NCI-H526 treated with DMSO at 0.1 percent for 48 hours (cell line): ENCODE measurements around the gene SCCPDH.
"Not testable (repeated sequence)": the region's sequence is repeated elsewhere in the genome, so short reads cannot be mapped to it uniquely, and the experiment has no call there.

ENCODE experiments used
- DNase-seq: peaks from one replicate; lab custom pipeline; 2025; lab: John Stamatoyannopoulos, UW

The SCCPDH gene

GRCh38 chr1:246724016-246724730 is at the start of gene SCCPDH:
Gene SCCPDH (plus strand): TSS chr1:246724409. CDS start chr1:246724423, 14 bp downstream.
- peak; percentile 43 for DNase-seq

- DNase-seq: no peak
These were observed 46.4 kb upstream of the SCCPDH start for GRCh38 chr1:246677842-246678241.

DNA sequence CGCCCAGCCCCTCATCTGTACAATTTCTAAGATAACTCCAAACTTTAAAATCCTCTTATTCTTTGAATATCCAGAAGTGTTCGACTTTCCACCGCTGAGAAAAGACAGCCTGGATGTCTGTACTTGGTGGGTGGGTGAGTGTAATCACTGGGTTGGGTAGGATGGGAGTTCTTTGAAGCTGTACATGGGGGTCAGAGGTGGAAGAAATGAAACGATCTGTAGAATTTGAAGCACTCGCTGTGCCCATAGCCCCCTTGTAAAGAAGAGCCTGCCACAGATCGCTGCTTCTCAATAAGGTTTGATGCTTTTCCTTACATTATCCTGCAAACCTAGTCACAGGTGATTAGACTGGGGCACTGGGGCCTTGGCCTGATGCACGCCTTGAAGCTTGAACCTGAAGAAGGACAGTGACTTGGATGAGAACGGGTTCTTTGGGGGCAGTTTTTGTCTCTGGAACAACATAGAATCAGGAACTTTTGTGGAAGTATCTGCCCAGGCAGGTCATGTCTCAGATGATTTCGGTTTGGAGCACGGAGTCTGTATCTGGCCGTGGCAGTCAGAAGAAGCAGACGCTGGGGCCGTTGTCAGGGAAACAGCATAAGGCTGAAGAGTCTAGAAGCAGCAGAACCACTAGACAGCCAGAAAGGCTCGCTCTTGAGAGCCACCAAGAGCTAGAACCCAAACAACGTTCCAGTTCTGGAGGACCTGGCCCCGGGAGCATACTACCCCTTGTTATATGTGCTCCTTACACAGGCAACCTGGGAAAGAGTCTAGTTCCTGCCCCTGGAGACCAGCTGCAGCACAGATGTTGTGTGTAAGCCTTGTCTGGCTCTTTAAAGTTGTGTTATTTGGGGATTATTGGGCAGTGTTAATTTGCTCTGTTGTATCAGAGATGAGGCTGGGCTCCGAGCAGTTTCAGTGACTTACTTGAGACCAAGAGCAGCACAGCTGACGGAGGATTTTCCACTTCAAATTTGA is 45.1 kb upstream of the SCCPDH start:
- no peak for DNase-seq

DNA sequence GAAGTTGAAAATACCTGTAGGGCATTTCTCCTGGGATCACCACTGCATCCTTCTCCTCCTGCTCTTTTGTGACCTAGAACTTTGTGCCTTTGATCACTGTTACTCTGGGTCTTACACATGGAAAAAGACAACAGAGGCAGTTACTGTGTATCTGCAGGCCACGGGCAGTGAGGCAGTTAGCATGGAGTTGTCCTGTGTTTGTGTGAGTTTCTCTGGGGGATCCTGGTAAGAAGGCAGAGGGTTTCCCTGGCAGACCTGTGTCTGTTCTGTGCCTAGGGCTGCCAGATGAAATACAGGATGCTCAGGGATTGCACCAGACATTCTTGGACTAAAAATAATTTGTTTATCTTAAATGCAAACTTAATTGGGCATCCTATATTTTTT is 44.4 kb upstream of the SCCPDH start:
- no peak for DNase-seq

DNA sequence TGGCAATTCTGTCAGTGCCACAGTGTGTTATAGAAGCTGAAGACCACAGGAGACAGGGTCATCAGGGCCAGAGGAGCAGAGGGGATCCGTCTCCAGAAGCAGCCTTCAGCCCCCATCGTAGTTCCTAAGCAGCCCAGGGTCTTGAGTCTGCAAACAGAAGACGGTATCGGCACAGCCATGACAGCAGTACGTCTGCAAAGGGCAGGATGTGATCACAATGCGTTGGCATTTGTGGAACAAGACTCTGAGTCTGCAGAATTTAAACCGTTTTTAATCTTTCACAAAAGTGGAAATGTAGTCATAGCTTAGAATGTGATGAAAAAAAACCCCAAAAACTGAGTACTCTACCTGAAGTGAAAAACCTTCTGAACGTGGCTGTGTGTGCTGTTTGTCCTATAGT is 44.0 kb upstream of the SCCPDH start:
- no peak for DNase-seq

DNA sequence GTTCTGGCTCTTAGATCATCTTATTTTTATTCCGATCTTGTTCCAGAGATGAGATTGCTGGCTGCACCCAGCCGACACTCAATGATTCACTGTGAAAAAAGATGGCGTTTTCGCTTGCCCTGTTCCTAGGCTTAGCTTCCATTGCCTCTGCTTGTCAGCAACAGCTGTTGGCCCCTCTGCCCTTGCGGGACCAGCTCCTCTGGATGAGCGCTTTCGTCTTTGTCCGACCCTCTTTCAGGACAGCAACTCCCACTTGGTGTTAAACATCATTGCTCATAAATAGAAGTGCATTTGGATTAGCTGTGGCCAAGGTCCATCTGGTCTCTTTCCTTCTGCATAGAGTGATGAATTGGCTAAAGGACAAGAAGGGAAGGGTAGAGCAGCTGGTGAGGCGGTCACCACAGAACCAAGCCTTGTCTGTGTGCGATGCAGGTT is 43.5 kb upstream of the SCCPDH start:
- no peak for DNase-seq

GRCh38 chr1:246681900-246682895 is 42.0 kb upstream of the SCCPDH start:
- no peak for DNase-seq

- no peak for DNase-seq
These were observed 40.7 kb upstream of the SCCPDH start for GRCh38 chr1:246683521-246683920.

DNA sequence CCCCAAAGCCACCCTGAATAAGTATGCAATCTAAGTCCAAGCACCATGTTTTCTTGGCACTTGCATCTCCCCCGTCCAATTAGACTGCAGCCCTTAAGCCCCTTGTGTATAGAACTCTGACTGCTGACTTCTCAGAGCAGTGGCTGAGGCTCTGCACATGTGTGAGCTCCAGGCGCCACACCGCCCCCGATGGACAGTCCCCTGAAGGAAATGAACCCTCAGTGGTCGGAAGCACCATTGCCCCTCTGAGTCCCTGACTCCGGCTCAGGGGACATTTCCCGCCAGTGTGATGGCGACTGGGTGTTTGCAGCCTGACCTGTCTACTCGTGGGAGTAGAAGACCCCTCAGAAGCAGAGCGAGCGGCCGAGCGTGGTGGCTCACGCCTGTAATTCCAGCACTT is 37.2 kb upstream of the SCCPDH start:
- DNase-seq: no peak

DNA sequence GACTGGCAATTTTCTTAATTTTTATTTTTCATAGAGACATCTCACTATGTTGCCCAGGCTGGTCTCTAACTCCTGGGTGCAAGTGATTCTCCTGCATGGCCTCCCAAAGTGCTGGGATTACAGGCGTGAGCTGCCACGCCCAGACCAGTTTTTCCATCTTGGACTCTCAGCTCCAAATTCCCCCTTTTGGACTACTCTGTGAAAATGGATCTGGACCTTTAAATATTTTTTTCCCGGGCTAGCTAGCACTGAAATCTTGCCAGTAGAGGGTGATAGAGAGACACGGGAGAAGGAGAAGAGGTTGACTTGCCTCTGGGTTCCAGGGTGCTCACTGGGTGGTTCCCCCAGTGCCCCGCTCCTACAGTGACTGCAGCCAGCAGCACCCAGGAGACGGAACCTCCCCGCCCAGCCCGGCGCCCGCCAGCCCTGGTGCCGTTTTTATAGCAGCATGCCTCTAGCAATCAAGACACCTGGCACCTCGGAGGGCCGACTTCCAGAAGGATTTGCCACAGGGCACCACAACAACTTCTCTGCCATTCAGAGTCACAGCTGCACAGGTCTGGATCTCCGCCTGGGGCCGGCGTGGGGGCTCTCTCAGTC is 34.7 kb upstream of the SCCPDH start:
- peak; percentile 45 for DNase-seq

- DNase-seq: no peak
These were observed 34.1 kb upstream of the SCCPDH start for GRCh38 chr1:246690100-246690499.

DNA sequence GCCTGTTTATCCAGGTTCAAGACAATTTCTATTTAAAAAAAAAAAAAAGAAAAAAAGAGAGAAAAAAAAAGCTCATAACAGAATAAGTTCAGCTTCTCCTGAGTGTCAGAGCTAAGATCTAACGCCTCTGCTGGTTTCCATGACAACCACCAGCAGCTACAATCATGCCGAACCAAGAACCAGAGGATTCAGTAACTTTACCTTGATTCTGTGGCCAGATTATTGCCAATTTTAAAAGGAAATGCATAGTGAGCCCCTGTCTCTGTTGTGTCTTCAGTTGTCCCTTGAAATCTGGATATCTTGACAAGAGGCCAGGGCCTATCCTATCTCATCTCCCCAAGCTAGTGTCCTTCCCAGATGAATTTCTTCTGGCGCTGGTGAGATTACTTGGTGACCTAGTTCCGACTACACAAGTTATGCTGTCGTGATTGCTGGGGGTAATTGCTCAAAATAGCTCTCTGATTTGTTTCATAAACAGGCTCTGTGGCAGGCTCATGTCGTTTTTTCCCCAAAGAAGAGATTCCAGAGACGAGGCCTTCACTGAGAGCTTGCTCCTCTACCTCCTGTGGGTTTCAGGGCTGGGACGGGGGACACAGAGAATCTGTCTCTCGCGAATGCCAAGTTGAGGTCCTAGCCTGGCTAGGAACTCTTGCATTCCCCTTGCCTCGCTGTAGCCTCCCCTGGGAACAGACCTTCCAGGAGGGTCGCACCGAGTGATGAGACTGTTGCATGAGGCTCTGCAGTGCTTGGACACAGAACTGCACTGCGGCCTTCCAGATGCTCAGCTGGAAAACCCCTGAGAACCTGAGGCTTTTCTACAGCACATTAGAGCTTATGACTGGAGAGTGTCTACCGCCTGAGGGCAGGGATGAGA is 32.4 kb upstream of the SCCPDH start:
- DNase-seq: no peak

DNA sequence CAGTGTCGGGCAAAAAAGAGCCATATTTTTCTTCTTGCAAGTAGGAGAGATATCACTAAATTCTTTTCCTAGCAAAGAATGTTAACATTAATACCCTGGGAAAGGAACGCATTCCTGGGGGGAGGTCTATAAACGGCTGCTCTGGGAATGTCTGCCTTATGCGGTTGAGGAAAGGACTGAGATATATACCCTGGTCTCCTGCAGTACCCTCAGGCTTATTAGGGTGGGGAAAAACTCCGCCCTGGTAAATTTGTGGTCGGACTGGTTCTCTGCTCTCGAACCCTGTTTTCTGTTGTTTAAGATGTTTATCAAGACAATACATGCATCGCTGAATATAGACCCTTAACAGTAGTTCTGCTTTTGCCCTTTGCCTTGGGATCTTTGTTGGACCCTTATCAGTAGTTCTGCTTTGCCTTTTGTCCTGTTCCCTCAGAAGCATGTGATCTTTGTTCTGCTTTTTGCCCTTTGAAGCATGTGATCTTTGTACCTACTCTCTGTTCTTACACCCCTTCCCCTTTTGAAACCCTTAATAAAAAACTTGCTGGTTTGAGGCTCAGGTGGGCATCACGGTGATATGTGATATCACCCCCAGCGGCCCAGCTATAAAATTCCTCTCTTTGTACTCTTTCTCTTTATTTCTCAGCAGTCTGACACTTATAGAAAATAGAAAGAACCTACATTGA is 29.9 kb upstream of the SCCPDH start:
- DNase-seq: not testable (repeated sequence)

- no peak for DNase-seq
These were observed 29.1 kb upstream of the SCCPDH start for GRCh38 chr1:246695136-246695535.

GRCh38 chr1:246695666-246696065 is 28.5 kb upstream of the SCCPDH start:
- DNase-seq: no peak

GRCh38 chr1:246698466-246699094 is 25.6 kb upstream of the SCCPDH start:
- DNase-seq: no peak

- DNase-seq: peak; percentile 21
These were observed 25.0 kb upstream of the SCCPDH start for GRCh38 chr1:246699095-246699735.

DNA sequence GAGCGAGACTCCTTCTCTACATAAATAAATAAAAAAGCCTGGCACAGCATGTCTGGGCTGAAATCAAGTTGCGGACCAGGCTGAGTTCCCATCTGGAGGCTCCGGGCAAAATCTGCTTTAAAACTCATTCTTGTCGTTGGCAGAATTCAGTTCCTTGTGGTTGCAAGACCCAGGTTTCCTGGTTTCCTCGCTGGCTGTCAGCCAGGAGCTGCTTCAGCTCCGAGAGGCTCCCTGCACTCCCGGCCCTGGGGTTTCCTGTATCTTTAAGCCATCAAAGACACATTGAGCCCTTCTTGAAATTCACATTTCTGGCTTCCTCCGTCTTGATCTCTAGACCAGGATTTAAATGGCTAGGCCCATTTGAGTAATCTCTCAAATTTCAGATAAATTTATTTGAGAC is 20.6 kb upstream of the SCCPDH start:
- DNase-seq: no peak

DNA sequence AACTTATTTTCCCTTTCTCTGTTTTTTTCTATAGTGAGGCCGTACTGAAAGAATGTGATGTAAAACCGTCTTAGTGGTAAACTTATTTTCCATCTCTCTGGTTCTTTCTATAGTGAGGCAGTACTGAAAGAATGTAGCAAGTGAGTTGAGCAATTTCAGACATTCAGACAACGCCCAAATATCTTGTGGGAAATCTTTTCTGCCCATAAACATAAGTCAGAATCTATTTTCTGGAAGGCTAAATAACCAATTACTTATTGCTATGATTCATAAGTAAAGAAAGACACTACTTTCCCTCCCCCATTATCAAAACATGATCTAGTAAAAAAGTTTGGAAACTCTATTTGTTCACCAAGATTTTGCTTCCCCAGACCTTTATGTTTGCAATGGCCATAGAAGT is 18.8 kb upstream of the SCCPDH start:
- DNase-seq: no peak
